ENCODE measurements around the gene YKT6.

- no peak for TF ChIP-seq CTCF (IDR thresholded peaks at IDR 0.05; ENCODE audit: poor library complexity)
- no peak for TF ChIP-seq EZH2 (IDR thresholded peaks at IDR 0.05; ENCODE audit: borderline replicate concordance)
- TF ChIP-seq EZH2phosphoT487 (IDR thresholded peaks at IDR 0.05; ENCODE audit: low read depth, severe bottlenecking, unreplicated experiment), result no peak
These were observed 7.3 kb downstream of the YKT6 start for GRCh38 chr7:44208085-44208484.
